GM18873 (cell line): Measurements from ENCODE around the gene ZNF689.
"Not testable (repeated sequence)": the region's sequence is repeated elsewhere in the genome, so short reads cannot be mapped to it uniquely, and the experiment has no call there.

Experiments
- ATAC-seq: cut with Tn5 transposase; IDR thresholded peaks from one replicate; pipeline ENCODE4 v1.9.1; 2021; ENCODE audit warnings: mild to moderate bottlenecking, moderate library complexity, moderate number of reproducible peaks; ENCODE audit not compliant: unreplicated experiment, low FRiP score

Gene ZNF689

GRCh38 chr16:30601966-30602365, 8.2 kb downstream of the ZNF689 start:
- no peak for ATAC-seq

- no peak for ATAC-seq
These were observed 9.3 kb downstream of the ZNF689 start for GRCh38 chr16:30600929-30601328.

GRCh38 chr16:30600215-30600614, 10.0 kb downstream of the ZNF689 start:
- no peak for ATAC-seq

GRCh38 chr16:30592871-30593270, 17.3 kb downstream of the ZNF689 start:
- no peak for ATAC-seq

- ATAC-seq, result not testable (repeated sequence)
These were observed 19.3 kb downstream of the ZNF689 start for GRCh38 chr16:30590869-30591268.

GRCh38 chr16:30589582-30589981, 20.6 kb downstream of the ZNF689 start:
- ATAC-seq, result not testable (repeated sequence)

GRCh38 chr16:30588651-30589050, 21.5 kb downstream of the ZNF689 start:
- ATAC-seq, result no peak

- peak; percentile 86 for ATAC-seq
These were observed 24.6 kb downstream of the ZNF689 start, which contains the start of gene ZNF785 for GRCh38 chr16:30585400-30586191. TSS of gene ZNF785 (minus strand) at chr16:30585697. CDS start at chr16:30585611, 86 bp downstream.

- peak; percentile 21 for ATAC-seq
These were observed 25.2 kb downstream of the ZNF689 start for GRCh38 chr16:30585022-30585399.

- ATAC-seq, result no peak
These were observed 27.4 kb downstream of the ZNF689 start for GRCh38 chr16:30582611-30583340.

- no peak for ATAC-seq
These were observed 28.7 kb downstream of the ZNF689 start for GRCh38 chr16:30581457-30581856.

- no peak for ATAC-seq
These were observed 35.5 kb downstream of the ZNF689 start for GRCh38 chr16:30574678-30575077.

GRCh38 chr16:30571445-30572322, 38.5 kb downstream of the ZNF689 start, which contains the start of gene ZNF688:
TSS of gene ZNF688 (minus strand) at chr16:30571714. CDS start at chr16:30571629, 85 bp downstream.
- ATAC-seq, result peak; percentile 61

- ATAC-seq, result no peak
These were observed 39.3 kb downstream of the ZNF689 start for GRCh38 chr16:30570636-30571444.

- ATAC-seq, result no peak
These were observed 40.2 kb downstream of the ZNF689 start for GRCh38 chr16:30569746-30570635.

- no peak for ATAC-seq
These were observed 40.9 kb downstream of the ZNF689 start for GRCh38 chr16:30569281-30569680.

- peak; percentile 37 for ATAC-seq
These were observed 42.1 kb downstream of the ZNF689 start for GRCh38 chr16:30567991-30568638.
